ENCODE data around the gene ZNF76. TPM values are rescaled to one million over a fixed set of nuclear protein-coding genes. Genes with fewer than 3 reads are reported as not detected.
A peak's percentile ranks its signal among the peaks of the same experiment; 100 is the strongest.

Gene ZNF76
- total and polyA plus RNA-seq, 2 of the 13 experiments (the other 11 are each of a cell fraction or from before 2014, with no cell fraction given) = 13.2 to 26.4 TPM

DNA sequence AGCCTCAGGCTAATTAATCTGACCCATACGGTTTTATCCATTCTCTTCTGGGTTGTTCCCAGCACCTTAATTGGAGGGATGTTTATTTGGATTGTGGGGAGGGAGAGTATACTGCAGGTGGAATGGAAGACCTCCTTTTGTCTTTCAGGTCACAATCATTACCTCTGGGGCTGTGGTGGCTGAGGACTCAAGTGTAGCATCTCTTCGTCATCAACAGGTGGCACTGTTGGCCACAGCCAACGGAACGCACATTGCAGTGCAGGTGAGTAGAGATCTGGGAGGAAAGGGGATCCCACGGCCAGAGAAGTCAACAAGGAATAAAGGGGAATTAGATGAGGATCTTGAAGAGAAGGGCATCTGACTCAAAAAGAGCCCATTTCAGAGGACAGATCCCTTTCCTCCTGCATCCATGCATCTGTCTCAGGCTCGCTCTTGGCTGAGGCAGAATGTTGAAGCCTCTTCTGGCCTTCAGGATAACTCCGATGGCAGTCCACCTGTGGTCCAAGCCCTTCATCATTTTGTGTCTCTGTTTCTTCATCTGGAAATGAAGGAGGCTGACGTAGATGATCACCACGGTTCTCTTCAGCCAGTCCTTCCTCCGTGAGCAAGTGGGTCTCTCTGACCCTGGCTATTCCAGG is 34.9 kb downstream of the ZNF76 start (continued):
- TF ChIP-seq U2AF1 (optimal IDR thresholded peaks at IDR 0.05; ENCODE audit: low read depth, low read length) (no peak), TEAD3 (CRISPR knock-in tag; optimal IDR thresholded peaks at IDR 0.05; ENCODE audit: borderline replicate concordance) (peak; percentile 73), ZNF20 (CRISPR knock-in tag; IDR thresholded peaks at IDR 0.05) (no peak), ZNF564 (CRISPR knock-in tag; IDR thresholded peaks at IDR 0.05) (no peak), ZNF766 (CRISPR knock-in tag; IDR thresholded peaks at IDR 0.05; ENCODE audit: borderline replicate concordance) (no peak), SP140L (CRISPR knock-in tag; IDR thresholded peaks at IDR 0.05; ENCODE audit: borderline replicate concordance) (no peak), CREM (IDR thresholded peaks at IDR 0.05) (no peak), CREM (CRISPR knock-in tag; IDR thresholded peaks at IDR 0.05) (no peak), ZNF557 (CRISPR knock-in tag; IDR thresholded peaks at IDR 0.05) (no peak), ZNF703 (CRISPR knock-in tag; IDR thresholded peaks at IDR 0.05; ENCODE audit: borderline replicate concordance) (no peak), ARNTL (CRISPR knock-in tag; IDR thresholded peaks at IDR 0.05) (peak; percentile 68; the same call in 1 of the 2 replicates), ZNF720 (CRISPR knock-in tag; IDR thresholded peaks at IDR 0.05) (0 out of 2 replicates have a peak, but pooled peaks have one; percentile 14), CEBPB (IDR thresholded peaks at IDR 0.05; ENCODE audit: borderline replicate concordance, low read depth, low read length) (no peak), TGIF2 (CRISPR knock-in tag; IDR thresholded peaks at IDR 0.05) (no peak), ZNF558 (CRISPR knock-in tag; IDR thresholded peaks at IDR 0.05; ENCODE audit: borderline replicate concordance) (no peak), CREB1 (IDR thresholded peaks at IDR 0.05) (peak; percentile 37; the same call in 1 of the 2 replicates), CREB1 (CRISPR knock-in tag; IDR thresholded peaks at IDR 0.05) (no peak), BHLHE40 (IDR thresholded peaks at IDR 0.05; ENCODE audit: low read length) (peak; percentile 10; the same call in 1 of the 2 replicates), RAD51 (IDR thresholded peaks at IDR 0.05; ENCODE audit: borderline replicate concordance) (no peak)
- TF ChIP-seq, protein P1, sequence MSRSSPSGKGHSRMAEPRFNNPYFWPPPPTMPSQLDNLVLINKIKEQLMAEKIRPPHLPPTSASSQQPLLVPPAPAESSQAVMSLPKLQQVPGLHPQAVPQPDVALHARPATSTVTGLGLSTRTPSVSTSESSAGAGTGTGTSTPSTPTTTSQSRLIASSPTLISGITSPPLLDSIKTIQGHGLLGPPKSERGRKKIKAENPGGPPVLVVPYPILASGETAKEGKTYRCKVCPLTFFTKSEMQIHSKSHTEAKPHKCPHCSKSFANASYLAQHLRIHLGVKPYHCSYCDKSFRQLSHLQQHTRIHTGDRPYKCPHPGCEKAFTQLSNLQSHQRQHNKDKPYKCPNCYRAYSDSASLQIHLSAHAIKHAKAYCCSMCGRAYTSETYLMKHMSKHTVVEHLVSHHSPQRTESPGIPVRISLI (CRISPR knock-in tag; IDR thresholded peaks at IDR 0.05; ENCODE audit: borderline replicate concordance) = no peak
- TF ChIP-seq, protein P2, sequence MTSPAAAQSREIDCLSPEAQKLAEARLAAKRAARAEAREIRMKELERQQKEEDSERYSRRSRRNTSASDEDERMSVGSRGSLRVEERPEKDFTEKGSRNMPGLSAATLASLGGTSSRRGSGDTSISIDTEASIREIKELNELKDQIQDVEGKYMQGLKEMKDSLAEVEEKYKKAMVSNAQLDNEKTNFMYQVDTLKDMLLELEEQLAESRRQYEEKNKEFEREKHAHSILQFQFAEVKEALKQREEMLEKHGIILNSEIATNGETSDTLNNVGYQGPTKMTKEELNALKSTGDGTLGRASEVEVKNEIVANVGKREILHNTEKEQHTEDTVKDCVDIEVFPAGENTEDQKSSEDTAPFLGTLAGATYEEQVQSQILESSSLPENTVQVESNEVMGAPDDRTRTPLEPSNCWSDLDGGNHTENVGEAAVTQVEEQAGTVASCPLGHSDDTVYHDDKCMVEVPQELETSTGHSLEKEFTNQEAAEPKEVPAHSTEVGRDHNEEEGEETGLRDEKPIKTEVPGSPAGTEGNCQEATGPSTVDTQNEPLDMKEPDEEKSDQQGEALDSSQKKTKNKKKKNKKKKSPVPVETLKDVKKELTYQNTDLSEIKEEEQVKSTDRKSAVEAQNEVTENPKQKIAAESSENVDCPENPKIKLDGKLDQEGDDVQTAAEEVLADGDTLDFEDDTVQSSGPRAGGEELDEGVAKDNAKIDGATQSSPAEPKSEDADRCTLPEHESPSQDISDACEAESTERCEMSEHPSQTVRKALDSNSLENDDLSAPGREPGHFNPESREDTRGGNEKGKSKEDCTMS (CRISPR knock-in tag; conservative IDR thresholded peaks at IDR 0.05) = no peak
- TF ChIP-seq, protein P3, sequence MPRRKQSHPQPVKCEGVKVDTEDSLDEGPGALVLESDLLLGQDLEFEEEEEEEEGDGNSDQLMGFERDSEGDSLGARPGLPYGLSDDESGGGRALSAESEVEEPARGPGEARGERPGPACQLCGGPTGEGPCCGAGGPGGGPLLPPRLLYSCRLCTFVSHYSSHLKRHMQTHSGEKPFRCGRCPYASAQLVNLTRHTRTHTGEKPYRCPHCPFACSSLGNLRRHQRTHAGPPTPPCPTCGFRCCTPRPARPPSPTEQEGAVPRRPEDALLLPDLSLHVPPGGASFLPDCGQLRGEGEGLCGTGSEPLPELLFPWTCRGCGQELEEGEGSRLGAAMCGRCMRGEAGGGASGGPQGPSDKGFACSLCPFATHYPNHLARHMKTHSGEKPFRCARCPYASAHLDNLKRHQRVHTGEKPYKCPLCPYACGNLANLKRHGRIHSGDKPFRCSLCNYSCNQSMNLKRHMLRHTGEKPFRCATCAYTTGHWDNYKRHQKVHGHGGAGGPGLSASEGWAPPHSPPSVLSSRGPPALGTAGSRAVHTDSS (CRISPR knock-in tag; conservative IDR thresholded peaks at IDR 0.05) = no peak
- TF ChIP-seq, protein P4, sequence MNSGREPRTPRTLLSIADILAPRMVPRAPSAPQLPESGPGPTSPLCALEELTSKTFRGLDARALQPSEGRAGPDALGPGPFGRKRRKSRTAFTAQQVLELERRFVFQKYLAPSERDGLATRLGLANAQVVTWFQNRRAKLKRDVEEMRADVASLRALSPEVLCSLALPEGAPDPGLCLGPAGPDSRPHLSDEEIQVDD (CRISPR knock-in tag; IDR thresholded peaks at IDR 0.05; ENCODE audit: borderline replicate concordance) = no peak
- TF ChIP-seq, protein P5, sequence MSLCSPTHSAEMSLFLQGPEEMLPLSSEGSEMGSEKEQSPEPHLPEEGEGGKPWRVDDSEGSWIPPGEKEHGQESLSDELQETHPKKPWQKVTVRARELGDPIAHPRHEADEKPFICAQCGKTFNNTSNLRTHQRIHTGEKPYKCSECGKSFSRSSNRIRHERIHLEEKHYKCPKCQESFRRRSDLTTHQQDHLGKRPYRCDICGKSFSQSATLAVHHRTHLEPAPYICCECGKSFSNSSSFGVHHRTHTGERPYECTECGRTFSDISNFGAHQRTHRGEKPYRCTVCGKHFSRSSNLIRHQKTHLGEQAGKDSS (CRISPR knock-in tag; IDR thresholded peaks at IDR 0.05; ENCODE audit: borderline replicate concordance, low read depth) = no peak
